Gastroesophageal sphincter (tissue), 4 donors: ENCODE data around the gene MTCH2. TPM values are rescaled to one million over a fixed set of nuclear protein-coding genes. Genes with fewer than 3 reads are reported as not detected.
"Not testable (repeated sequence)": the region's sequence is repeated elsewhere in the genome, so short reads cannot be mapped to it uniquely, and the experiment has no call there.

ENCODE experiments used
- ATAC-seq: fragments of 150-250 bp; one replicate; pipeline ENCODE4 v1.9.1; 2016; ENCODE audit warnings: mild to moderate bottlenecking, moderate library complexity
- H3K27ac ChIP-seq, 4 donors: fragments of 200-600 bp; sonication (generic) in 3 of 4; 1 replicate in 3 of 4; 2 replicates in 1 of 4; pipeline ENCODE4 v1.5.1; 2016 to 2019
- H3K27me3 ChIP-seq: fragments of 200-600 bp; sonication (generic); one replicate; pipeline ENCODE4 v1.5.1; 2019
- H3K36me3 ChIP-seq, 2 donors: fragments of 200-600 bp; sonication (generic); one replicate each; pipeline ENCODE4 v1.5.1; 2019; ENCODE audit warnings: control low read depth in 1 of 2
- H3K4me1 ChIP-seq, 3 donors: fragments of 200-600 bp; sonication (generic); 1 replicate in 2 of 3; 2 replicates in 1 of 3; pipeline ENCODE4 v1.5.1; 2016 to 2019; ENCODE audit warnings: control low read depth in 2 of 3
- H3K4me3 ChIP-seq, 2 donors: fragments of 200-600 bp; sonication (generic); one replicate each; pipeline ENCODE4 v1.5.1; 2019; ENCODE audit warnings: mild to moderate bottlenecking in 1 of 2, moderate library complexity in 1 of 2
- H3K9me3 ChIP-seq, 3 donors: fragments of 200-600 bp; sonication (generic); one replicate each; pipeline ENCODE4 v1.5.1; 2017 to 2019; ENCODE audit warnings: control low read depth in 2 of 3
- EP300 ChIP-seq: sonication (generic); formaldehyde crosslinking; IDR thresholded peaks from one replicate; pipeline ENCODE4 v1.6.1; 2017; ENCODE audit warnings: antibody characterized with exemption, mild to moderate bottlenecking
- POLR2A ChIP-seq, 2 donors: fragments of 450-650 bp; IDR thresholded peaks; one replicate each; pipeline ENCODE4 v1.6.1; 2017; ENCODE audit warnings: antibody characterized with exemption in 2 of 2, mild to moderate bottlenecking in 2 of 2, moderate library complexity in 1 of 2
- POLR2AphosphoS5 ChIP-seq: sonication (generic); formaldehyde crosslinking; IDR thresholded peaks from one replicate; pipeline ENCODE4 v1.6.1; 2017; ENCODE audit warnings: antibody characterized with exemption
- whole genome bisulfite sequencing, 2 donors: methylation state at CpG; one replicate each; pipeline ENCODE4 v1.1.5; 2018; ENCODE audit warnings: low coverage in 1 of 2; 5-methylcytosine and 5-hydroxymethylcytosine counted together
- total RNA-seq, 4 donors: library from RNA; depleted of rRNA; stranded (reverse); fragments of >200 nt; gene quantifications; one replicate each; pipeline ENCODE4 v1.1.0, GENCODE V29; 2016
- TF ChIP-seq, protein P1 (sequence below), 4 experiments: fragments of 200-600 bp in 2 of 4; fragments of 450-650 bp in 2 of 4; sonication (generic) in 1 of 4; IDR thresholded peaks; one replicate each; pipeline ENCODE4 v1.5.1; 2017 to 2019; ENCODE audit warnings: antibody characterized with exemption in 4 of 4, mild to moderate bottlenecking in 2 of 4, moderate library complexity in 2 of 4

MTCH2 gene
- total RNA-seq, 4 donors from 2014 or later, result 34.5 to 66.2 (median 40.0) TPM

DNA sequence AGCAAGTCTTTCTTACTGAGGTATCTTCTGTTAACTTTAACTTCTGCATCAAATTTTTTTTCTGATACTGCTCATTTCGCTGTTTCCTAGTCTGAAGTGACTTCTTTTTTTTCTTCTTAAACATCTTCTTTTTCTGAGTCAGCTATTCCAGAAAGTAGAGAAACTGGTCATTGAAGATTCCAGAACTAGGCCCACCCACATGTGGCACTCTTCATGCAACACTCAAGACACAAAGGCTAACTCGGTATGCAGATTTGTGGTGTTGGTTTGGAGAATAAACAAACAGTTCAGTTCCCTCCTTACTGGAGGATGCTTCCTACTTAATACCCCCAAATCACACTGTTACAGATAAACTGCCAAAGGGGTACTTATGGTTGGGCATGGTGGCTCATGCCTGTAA lies 25.2 kb upstream of the MTCH2 start:
- H3K36me3 ChIP-seq, result no peaks in the 10 kb centered on the region
- no peak for TF ChIP-seq POLR2AphosphoS5
- no peak for TF ChIP-seq POLR2A (IDR thresholded peaks at IDR 0.05)
- TF ChIP-seq, protein P1, sequence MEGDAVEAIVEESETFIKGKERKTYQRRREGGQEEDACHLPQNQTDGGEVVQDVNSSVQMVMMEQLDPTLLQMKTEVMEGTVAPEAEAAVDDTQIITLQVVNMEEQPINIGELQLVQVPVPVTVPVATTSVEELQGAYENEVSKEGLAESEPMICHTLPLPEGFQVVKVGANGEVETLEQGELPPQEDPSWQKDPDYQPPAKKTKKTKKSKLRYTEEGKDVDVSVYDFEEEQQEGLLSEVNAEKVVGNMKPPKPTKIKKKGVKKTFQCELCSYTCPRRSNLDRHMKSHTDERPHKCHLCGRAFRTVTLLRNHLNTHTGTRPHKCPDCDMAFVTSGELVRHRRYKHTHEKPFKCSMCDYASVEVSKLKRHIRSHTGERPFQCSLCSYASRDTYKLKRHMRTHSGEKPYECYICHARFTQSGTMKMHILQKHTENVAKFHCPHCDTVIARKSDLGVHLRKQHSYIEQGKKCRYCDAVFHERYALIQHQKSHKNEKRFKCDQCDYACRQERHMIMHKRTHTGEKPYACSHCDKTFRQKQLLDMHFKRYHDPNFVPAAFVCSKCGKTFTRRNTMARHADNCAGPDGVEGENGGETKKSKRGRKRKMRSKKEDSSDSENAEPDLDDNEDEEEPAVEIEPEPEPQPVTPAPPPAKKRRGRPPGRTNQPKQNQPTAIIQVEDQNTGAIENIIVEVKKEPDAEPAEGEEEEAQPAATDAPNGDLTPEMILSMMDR (IDR thresholded peaks at IDR 0.05), result no peak
- no peak for TF ChIP-seq EP300
- H3K4me1 ChIP-seq, result no peaks in the 10 kb centered on the region
- no peak overlapping the region for H3K27ac ChIP-seq
- no peak for ATAC-seq
- H3K9me3 ChIP-seq, result no peaks in the 10 kb centered on the region
- H3K27me3 ChIP-seq, result no peaks in the 10 kb centered on the region
- H3K4me3 ChIP-seq, result no peak overlapping the region
- 44 to 86% methylated on average over 1 to 2 of the region's 2 CpGs for WGBS, 2 donors

DNA sequence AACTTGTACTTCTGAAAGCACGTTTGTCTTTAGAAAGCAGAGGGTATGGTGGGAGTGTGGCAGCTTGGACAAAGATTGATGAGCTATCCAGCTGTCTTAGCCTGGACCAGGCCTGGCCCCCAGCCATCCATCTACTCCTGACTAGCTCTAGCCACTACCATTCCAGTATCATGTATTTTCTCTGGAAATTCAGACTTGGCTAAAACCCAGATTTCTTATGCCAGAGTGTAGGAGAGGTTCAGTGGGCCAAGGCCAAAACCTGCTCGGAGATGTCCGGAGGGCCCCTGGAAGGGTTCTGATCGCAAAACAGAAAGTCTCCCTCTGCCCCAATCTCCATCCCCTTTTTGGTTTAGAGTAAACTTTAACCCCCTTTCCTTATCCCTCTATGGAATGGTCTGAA lies 24.8 kb upstream of the MTCH2 start:
- H3K27me3 ChIP-seq, result no peaks in the 10 kb centered on the region
- no peaks in the 10 kb centered on the region for H3K4me1 ChIP-seq
- H3K4me3 ChIP-seq, result no peak overlapping the region
- no peaks in the 10 kb centered on the region for H3K36me3 ChIP-seq
- no peak for ATAC-seq
- H3K27ac ChIP-seq, result no peak overlapping the region
- H3K9me3 ChIP-seq, result no peaks in the 10 kb centered on the region
- TF ChIP-seq POLR2A (IDR thresholded peaks at IDR 0.05), result no peak
- no peak for TF ChIP-seq POLR2AphosphoS5
- TF ChIP-seq, protein P1 (IDR thresholded peaks at IDR 0.05), result no peak
- TF ChIP-seq EP300, result no peak
- WGBS, 2 donors, result 46 to 56% methylated on average over 3 to 4 of the region's 4 CpGs

DNA sequence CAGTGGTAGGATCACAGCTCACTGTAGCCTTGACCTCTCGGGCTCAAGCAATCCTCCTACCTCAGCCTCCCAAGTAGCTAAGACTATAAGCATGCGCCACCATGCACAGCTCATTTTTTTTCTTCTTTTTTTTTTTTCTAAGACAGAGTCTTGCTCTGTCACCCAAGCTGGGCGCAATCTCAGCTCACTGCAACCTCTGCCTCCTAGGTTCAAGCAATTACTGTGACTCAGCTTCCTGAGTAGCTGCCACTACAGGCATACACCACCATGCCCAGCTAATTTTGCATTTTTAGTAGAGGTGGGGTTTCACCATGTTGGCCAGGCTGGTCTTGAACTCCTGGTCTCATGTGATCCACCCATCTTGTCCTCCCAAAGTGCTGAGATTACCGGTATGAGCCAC lies 22.6 kb upstream of the MTCH2 start:
- not testable (repeated sequence) for H3K4me1 ChIP-seq, H3K27ac ChIP-seq, H3K9me3 ChIP-seq, H3K36me3 ChIP-seq, ATAC-seq, H3K27me3 ChIP-seq, H3K4me3 ChIP-seq
- WGBS, 2 donors, result 91 to 100% methylated on average over 3 to 4 of the region's 4 CpGs

DNA sequence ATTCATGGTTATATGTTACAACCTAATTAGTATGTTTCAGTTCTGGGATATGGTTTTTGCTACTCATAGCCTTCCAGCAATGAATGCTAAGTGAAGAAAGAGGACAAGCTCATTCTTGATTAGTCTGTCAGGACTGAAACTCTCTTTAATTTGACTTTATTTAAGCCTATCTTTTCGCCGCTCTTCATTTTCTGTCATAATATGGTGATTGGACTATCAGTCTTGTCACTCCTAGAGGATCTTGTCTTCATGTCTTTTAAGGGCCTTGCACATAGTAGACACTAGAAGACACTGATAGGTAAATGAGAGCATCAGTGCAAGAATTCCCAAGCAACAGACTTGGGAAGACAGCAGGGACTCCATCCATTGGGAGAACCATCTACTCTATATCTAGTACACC lies 18.9 kb upstream of the MTCH2 start:
- no peaks in the 10 kb centered on the region for H3K27me3 ChIP-seq
- ATAC-seq, result no peak
- TF ChIP-seq POLR2A (IDR thresholded peaks at IDR 0.05) (no peak), POLR2AphosphoS5 (no peak), EP300 (no peak)
- H3K36me3 ChIP-seq, result no peaks in the 10 kb centered on the region
- no peaks in the 10 kb centered on the region for H3K4me1 ChIP-seq
- no peaks in the 10 kb centered on the region for H3K9me3 ChIP-seq
- H3K4me3 ChIP-seq, result no peak overlapping the region
- H3K27ac ChIP-seq, result no peak overlapping the region
- WGBS, 2 donors, result 93 to 96% methylated on average over 2 of the region's 2 CpGs

DNA sequence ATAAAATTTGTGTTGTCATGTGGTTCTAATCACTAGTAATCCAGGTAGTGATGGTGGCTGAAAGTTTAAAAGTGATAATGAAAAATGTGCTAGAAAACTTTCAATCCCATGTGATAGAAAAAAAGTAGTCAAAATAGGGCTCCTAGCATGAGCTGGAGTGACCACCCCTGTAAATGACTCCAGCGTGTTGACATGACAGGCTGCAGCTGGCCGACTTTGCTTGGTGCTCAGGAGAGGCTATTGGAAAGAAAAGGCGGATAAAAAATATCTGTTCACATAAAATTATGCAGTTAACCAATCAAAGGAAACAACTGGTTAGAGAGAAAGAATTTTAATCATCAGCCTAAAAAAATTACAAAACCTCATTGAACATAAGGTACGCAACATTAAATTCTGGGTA lies 16.9 kb upstream of the MTCH2 start:
- Histone ChIP-seq H3K27me3 (no peaks in the 10 kb centered on the region), H3K27ac (no peak overlapping the region), H3K4me1 (no peaks in the 10 kb centered on the region), H3K9me3 (no peaks in the 10 kb centered on the region), H3K4me3 (no peak overlapping the region), H3K36me3 (no peaks in the 10 kb centered on the region)
- 50% methylated on average over 4 of the region's 4 CpGs for WGBS, 2 donors
- no peak for TF ChIP-seq POLR2AphosphoS5
- TF ChIP-seq POLR2A (IDR thresholded peaks at IDR 0.05), result no peak
- TF ChIP-seq, protein P1 (IDR thresholded peaks at IDR 0.05), result no peak
- TF ChIP-seq EP300, result no peak
- no peak for ATAC-seq

DNA sequence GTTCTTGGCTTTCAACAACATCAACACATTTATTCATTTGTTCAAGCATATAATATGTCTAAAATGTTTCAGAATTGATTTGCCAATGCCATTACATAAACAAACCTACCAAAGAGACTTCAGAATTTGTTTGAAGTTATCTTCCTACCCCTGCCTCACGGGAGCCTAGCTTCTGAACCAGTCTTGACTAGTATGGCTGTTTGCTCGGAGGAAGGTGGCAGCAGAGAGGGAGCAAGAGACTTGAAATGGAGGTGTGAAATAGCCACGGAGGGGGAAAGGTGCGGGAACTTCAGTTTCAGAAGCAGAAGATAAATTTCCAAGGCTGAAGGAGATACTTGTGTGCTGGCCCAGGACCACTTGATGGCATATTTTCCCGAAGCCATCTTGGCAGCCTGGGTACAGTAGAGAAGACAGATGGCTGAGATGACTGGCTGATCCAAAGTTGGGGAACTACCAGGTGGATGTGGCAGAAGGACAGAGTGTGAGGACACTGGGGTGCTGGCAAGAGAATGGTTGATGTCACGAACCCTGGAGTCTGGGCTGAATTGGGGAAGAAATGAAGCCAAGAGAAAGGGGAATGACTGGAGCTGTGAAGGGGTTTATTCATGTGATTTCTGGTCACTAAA lies 14.0 kb upstream of the MTCH2 start:
- no peaks in the 10 kb centered on the region for H3K36me3 ChIP-seq
- no peak for TF ChIP-seq POLR2AphosphoS5
- no peak for TF ChIP-seq EP300
- TF ChIP-seq, protein P1 (IDR thresholded peaks at IDR 0.05), result no peak
- no peak for TF ChIP-seq POLR2A (IDR thresholded peaks at IDR 0.05)
- no peaks in the 10 kb centered on the region for H3K4me1 ChIP-seq
- H3K4me3 ChIP-seq, result no peak overlapping the region
- H3K27me3 ChIP-seq, result no peaks in the 10 kb centered on the region
- WGBS, 2 donors, result 68 to 74% methylated on average over 5 to 6 of the region's 6 CpGs
- H3K9me3 ChIP-seq, result no peaks in the 10 kb centered on the region
- no peak overlapping the region for H3K27ac ChIP-seq
- ATAC-seq, result no peak
